ENCODE results near the gene PPP1R3A. TPM values are rescaled to one million over a fixed set of nuclear protein-coding genes. Genes with fewer than 3 reads are reported as not detected.

Gene PPP1R3A
- total RNA-seq, 1 experiment from 2014 or later = not detected

GRCh38 chr7:113873554-113874151, 45.2 kb downstream of the PPP1R3A start:
- no peak overlapping the region for H3K9ac ChIP-seq (ENCODE audit: low read length)
- H3K27ac ChIP-seq (ENCODE audit: low read depth, low read length) = no peak overlapping the region
- H3K9me3 ChIP-seq (ENCODE audit: control insufficient read depth in 1 of 2, insufficient read depth in 1 of 2, low read depth in 1 of 2, low read length in 2 of 2) = no peaks in the 10 kb centered on the region
- no TSS peak for BruUV-seq (replicated peaks)
- H3K4me1 ChIP-seq (ENCODE audit: control insufficient read depth in 1 of 2, insufficient read depth in 2 of 2, low read length in 2 of 2) = no peaks in the 10 kb centered on the region
- no peaks in the 10 kb centered on the region for H3K27me3 ChIP-seq (ENCODE audit: insufficient read depth, low read length)
- ChIA-PET RAD21 (ENCODE audit: low non-redundant PET in 1 of 2, low total read pairs in 2 of 2, uncharacterized antibody in 2 of 2, unreplicated experiment in 2 of 2) (no interaction called here), CTCF (no interaction called here), POLR2A (no interaction called here)
- intact Hi-C loops (cut with micrococcal nuclease) = no loop called here
- no peaks in the 10 kb centered on the region for H4K20me1 ChIP-seq (ENCODE audit: insufficient read depth)
- no peak overlapping the region for H3K4me3 ChIP-seq (replicated peaks in 1 of 2; ENCODE audit: low read depth in 1 of 2, low read length in 2 of 2)
- DNase-seq (ENCODE audit: low read depth, low spot score) (no peak), ATAC-seq (no peak)
- no peaks in the 10 kb centered on the region for H3K9me2 ChIP-seq (ENCODE audit: insufficient read depth)
- no peaks in the 10 kb centered on the region for H3K79me2 ChIP-seq (ENCODE audit: insufficient read depth, low read length)
- H3K36me3 ChIP-seq (ENCODE audit: control insufficient read depth in 1 of 2, insufficient read depth in 2 of 2, low read length in 2 of 2) = no peaks in the 10 kb centered on the region
- no peak for TF ChIP-seq SRF (IDR thresholded peaks at IDR 0.05; ENCODE audit: low read depth)
- no peak for TF ChIP-seq CTCF (IDR thresholded peaks at IDR 0.05 in 2 of 3, conservative IDR thresholded peaks at IDR 0.05 in 1 of 3; ENCODE audit: borderline replicate concordance in 1 of 3, insufficient read depth in 1 of 3, low read depth in 2 of 3, low read length in 2 of 3)
- no peak for TF ChIP-seq FOSL1 (IDR thresholded peaks at IDR 0.05; ENCODE audit: low read depth)
- TF ChIP-seq ATF3 (IDR thresholded peaks at IDR 0.05) = no peak
- no peak for TF ChIP-seq YY1 (IDR thresholded peaks at IDR 0.05; ENCODE audit: extremely low read depth, insufficient replicate concordance, low read depth, low read length)
- no peak for TF ChIP-seq JUND (IDR thresholded peaks at IDR 0.05)
- TF ChIP-seq SIN3A (IDR thresholded peaks at IDR 0.05; ENCODE audit: low read depth) = no peak
- TF ChIP-seq TCF7L2 (IDR thresholded peaks at IDR 0.05; ENCODE audit: borderline replicate concordance, extremely low read depth, insufficient read depth, insufficient read length) = no peak
- no peak for TF ChIP-seq ELF1 (IDR thresholded peaks at IDR 0.05; ENCODE audit: borderline replicate concordance, low read depth)
- no peak overlapping the region for H2AFZ ChIP-seq (ENCODE audit: low read depth, low read length, poor library complexity, severe bottlenecking)
- H3K4me2 ChIP-seq (ENCODE audit: low read length) = no peak overlapping the region
